ENCODE measurements around the gene C4orf50. TPM values are rescaled to one million over a fixed set of nuclear protein-coding genes. Genes with fewer than 3 reads are reported as not detected.

C4orf50 gene
- total and polyA plus RNA-seq, 2 experiments from 2014 or later, result 0.06 to 0.31 TPM

DNA sequence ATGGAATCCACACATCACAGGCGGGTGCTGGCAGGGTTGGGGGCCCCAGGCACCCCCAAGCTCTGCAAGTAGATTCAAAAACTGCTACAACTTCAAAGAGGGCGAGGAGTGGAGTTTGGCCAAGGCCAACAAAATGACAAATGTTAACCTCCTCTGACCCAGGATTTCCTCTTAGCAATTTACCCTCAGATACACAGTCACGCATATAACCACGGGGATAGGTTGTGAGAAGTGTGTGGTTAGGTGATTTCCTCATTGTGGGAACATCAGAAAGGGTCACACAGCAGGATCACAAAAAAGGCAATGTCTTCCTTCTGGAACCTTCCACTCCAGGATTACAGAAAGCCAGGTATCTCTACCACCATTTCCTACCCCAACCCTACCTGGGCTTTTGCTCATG, 62.4 kb downstream of the C4orf50 start (continued):
- TF ChIP-seq, protein P1, sequence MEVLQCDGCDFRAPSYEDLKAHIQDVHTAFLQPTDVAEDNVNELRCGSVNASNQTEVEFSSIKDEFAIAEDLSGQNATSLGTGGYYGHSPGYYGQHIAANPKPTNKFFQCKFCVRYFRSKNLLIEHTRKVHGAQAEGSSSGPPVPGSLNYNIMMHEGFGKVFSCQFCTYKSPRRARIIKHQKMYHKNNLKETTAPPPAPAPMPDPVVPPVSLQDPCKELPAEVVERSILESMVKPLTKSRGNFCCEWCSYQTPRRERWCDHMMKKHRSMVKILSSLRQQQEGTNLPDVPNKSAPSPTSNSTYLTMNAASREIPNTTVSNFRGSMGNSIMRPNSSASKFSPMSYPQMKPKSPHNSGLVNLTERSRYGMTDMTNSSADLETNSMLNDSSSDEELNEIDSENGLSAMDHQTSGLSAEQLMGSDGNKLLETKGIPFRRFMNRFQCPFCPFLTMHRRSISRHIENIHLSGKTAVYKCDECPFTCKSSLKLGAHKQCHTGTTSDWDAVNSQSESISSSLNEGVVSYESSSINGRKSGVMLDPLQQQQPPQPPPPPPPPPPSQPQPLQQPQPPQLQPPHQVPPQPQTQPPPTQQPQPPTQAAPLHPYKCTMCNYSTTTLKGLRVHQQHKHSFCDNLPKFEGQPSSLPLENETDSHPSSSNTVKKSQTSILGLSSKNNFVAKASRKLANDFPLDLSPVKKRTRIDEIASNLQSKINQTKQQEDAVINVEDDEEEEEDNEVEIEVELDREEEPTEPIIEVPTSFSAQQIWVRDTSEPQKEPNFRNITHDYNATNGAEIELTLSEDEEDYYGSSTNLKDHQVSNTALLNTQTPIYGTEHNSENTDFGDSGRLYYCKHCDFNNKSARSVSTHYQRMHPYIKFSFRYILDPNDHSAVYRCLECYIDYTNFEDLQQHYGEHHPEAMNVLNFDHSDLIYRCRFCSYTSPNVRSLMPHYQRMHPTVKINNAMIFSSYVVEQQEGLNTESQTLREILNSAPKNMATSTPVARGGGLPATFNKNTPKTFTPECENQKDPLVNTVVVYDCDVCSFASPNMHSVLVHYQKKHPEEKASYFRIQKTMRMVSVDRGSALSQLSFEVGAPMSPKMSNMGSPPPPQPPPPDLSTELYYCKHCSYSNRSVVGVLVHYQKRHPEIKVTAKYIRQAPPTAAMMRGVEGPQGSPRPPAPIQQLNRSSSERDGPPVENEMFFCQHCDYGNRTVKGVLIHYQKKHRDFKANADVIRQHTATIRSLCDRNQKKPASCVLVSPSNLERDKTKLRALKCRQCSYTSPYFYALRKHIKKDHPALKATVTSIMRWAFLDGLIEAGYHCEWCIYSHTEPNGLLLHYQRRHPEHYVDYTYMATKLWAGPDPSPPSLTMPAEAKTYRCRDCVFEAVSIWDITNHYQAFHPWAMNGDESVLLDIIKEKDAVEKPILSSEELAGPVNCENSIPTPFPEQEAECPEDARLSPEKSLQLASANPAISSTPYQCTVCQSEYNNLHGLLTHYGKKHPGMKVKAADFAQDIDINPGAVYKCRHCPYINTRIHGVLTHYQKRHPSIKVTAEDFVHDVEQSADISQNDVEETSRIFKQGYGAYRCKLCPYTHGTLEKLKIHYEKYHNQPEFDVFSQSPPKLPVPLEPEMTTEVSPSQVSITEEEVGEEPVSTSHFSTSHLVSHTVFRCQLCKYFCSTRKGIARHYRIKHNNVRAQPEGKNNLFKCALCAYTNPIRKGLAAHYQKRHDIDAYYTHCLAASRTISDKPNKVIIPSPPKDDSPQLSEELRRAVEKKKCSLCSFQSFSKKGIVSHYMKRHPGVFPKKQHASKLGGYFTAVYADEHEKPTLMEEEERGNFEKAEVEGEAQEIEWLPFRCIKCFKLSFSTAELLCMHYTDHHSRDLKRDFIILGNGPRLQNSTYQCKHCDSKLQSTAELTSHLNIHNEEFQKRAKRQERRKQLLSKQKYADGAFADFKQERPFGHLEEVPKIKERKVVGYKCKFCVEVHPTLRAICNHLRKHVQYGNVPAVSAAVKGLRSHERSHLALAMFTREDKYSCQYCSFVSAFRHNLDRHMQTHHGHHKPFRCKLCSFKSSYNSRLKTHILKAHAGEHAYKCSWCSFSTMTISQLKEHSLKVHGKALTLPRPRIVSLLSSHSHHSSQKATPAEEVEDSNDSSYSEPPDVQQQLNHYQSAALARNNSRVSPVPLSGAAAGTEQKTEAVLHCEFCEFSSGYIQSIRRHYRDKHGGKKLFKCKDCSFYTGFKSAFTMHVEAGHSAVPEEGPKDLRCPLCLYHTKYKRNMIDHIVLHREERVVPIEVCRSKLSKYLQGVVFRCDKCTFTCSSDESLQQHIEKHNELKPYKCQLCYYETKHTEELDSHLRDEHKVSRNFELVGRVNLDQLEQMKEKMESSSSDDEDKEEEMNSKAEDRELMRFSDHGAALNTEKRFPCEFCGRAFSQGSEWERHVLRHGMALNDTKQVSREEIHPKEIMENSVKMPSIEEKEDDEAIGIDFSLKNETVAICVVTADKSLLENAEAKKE (CRISPR knock-in tag; IDR thresholded peaks at IDR 0.05), result no peak

DNA sequence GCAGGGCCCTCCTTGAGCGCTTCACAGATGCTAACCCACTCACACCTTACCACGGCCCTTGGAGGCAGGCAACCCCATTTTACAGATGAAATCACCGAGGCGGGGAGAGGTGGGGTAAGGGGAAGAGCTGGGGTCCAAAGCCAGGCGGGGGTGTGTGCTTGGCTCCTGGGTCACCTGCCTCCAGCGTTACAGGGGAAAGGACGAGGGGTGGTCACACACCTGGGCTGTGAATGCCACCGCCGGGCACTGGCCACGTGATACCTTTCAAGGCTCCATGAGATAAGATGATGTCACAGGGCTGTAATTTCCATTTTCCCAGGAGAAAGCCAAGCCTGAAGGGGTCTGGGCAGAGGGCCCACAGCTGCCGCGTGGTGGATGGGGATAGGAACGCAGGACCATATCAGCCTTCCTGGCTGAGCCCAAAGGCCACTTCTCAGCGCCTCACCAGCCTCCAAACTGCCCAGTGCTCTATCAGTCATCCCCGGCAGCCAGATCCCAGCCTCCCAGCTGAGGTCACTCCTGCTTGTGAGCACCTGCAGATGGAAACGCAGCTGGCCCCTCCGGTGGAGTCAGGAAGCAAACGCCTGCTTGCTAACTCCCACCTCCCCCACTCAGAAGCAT, 62.9 kb downstream of the C4orf50 start:
- peaks cover 29% of the 10 kb centered on the region for H3K27me3 Mint-ChIP-seq (ENCODE audit: insufficient read depth, low read depth, poor library complexity)
- no peaks in the 10 kb centered on the region for H3K9me2 ChIP-seq (ENCODE audit: insufficient read depth)
- no peak overlapping the region for H3K4me3 Mint-ChIP-seq
- H3K4me1 ChIP-seq (ENCODE audit: insufficient read depth), result peaks cover 3% of the 10 kb centered on the region; the same call in 1 of the 2 replicates
- H3K27me3 ChIP-seq (ENCODE audit: insufficient read depth), result no peaks in the 10 kb centered on the region
- H4K20me1 ChIP-seq (replicated peaks; ENCODE audit: insufficient read depth), result no peaks in the 10 kb centered on the region
- DNase-seq (ENCODE audit: low spot score) (peak; percentile 52), ATAC-seq (peak; percentile 43)
- no peak overlapping the region for H2AFZ ChIP-seq
- H3K9me3 Mint-ChIP-seq, result no peaks in the 10 kb centered on the region
- no peaks in the 10 kb centered on the region for H3K36me3 Mint-ChIP-seq (ENCODE audit: low read depth)
- peaks cover 22% of the 10 kb centered on the region for H3K4me1 Mint-ChIP-seq
- H3K4me3 ChIP-seq, result no peak overlapping the region
- H3K27ac Mint-ChIP-seq, result no peak overlapping the region
- H3K79me2 ChIP-seq (replicated peaks; ENCODE audit: insufficient read depth), result no peaks in the 10 kb centered on the region
- no peaks in the 10 kb centered on the region for H3K36me3 ChIP-seq (ENCODE audit: insufficient read depth)
- TF ChIP-seq, protein P2, sequence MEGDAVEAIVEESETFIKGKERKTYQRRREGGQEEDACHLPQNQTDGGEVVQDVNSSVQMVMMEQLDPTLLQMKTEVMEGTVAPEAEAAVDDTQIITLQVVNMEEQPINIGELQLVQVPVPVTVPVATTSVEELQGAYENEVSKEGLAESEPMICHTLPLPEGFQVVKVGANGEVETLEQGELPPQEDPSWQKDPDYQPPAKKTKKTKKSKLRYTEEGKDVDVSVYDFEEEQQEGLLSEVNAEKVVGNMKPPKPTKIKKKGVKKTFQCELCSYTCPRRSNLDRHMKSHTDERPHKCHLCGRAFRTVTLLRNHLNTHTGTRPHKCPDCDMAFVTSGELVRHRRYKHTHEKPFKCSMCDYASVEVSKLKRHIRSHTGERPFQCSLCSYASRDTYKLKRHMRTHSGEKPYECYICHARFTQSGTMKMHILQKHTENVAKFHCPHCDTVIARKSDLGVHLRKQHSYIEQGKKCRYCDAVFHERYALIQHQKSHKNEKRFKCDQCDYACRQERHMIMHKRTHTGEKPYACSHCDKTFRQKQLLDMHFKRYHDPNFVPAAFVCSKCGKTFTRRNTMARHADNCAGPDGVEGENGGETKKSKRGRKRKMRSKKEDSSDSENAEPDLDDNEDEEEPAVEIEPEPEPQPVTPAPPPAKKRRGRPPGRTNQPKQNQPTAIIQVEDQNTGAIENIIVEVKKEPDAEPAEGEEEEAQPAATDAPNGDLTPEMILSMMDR (conservative IDR thresholded peaks at IDR 0.05; ENCODE audit: low read depth in 2 of 2), result no peak
- H3K27ac ChIP-seq (ENCODE audit: low read depth), result no peak overlapping the region
- H3F3A ChIP-seq (replicated peaks; ENCODE audit: low read depth), result no peaks in the 10 kb centered on the region
- no peak overlapping the region for H3K4me2 ChIP-seq

Data from GM23338 (cell line).